Measurements from ENCODE around the gene MUSTN1. TPM values are rescaled to one million over a fixed set of nuclear protein-coding genes. Genes with fewer than 3 reads are reported as not detected.

MUSTN1 gene
- total RNA-seq, 1 donor from 2014 or later, result 4.1 TPM

DNA sequence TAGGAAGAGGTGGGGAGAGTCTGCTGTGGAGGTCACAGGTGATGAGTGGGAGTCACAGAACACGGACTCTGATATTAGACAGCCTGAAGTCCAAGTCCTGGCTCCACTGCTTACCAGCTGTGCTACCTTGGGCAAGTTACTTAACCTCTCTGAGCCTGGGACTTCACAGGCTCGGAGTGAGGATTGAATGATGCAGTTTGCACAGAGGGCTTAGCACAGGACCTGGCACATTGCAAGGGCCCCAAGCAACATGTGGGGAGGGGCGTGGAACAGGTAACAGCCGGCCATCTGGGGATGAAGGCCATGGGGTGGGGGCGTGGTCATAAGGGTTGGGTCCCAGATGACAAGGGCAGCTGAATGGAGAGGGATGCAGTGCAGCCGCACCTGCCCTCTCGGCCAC, 44.5 kb downstream of the MUSTN1 start:
- no peaks in the 10 kb centered on the region for H3K36me3 Mint-ChIP-seq (ENCODE audit: low read depth)
- H3K4me1 Mint-ChIP-seq, result peaks cover 20% of the 10 kb centered on the region
- H3K9me3 Mint-ChIP-seq, result no peaks in the 10 kb centered on the region
- DNase-seq (ENCODE audit: low read depth, low spot score), result no peak
- H3K4me3 Mint-ChIP-seq, result no peak overlapping the region
- TF ChIP-seq CTCF (conservative IDR thresholded peaks at IDR 0.05), result no peak
- H3K27ac Mint-ChIP-seq (ENCODE audit: unreplicated experiment), result peak overlapping the region; percentile 35
- H3K27me3 Mint-ChIP-seq (ENCODE audit: low read depth), result no peaks in the 10 kb centered on the region

GRCh38 chr3:52789746-52790040, 45.1 kb downstream of the MUSTN1 start:
- DNase-seq (ENCODE audit: low read depth, low spot score), result no peak
- H3K27ac Mint-ChIP-seq (ENCODE audit: unreplicated experiment), result no peak overlapping the region
- no peaks in the 10 kb centered on the region for H3K36me3 Mint-ChIP-seq (ENCODE audit: low read depth)
- no peaks in the 10 kb centered on the region for H3K27me3 Mint-ChIP-seq (ENCODE audit: low read depth)
- TF ChIP-seq CTCF (conservative IDR thresholded peaks at IDR 0.05), result no peak
- H3K4me3 Mint-ChIP-seq, result no peak overlapping the region
- H3K9me3 Mint-ChIP-seq, result no peaks in the 10 kb centered on the region
- peaks cover 17% of the 10 kb centered on the region for H3K4me1 Mint-ChIP-seq

GRCh38 chr3:52788890-52789745, 45.7 kb downstream of the MUSTN1 start:
- no peaks in the 10 kb centered on the region for H3K9me3 Mint-ChIP-seq
- no peaks in the 10 kb centered on the region for H3K36me3 Mint-ChIP-seq (ENCODE audit: low read depth)
- no peak for TF ChIP-seq CTCF (conservative IDR thresholded peaks at IDR 0.05)
- no peak overlapping the region for H3K4me3 Mint-ChIP-seq
- H3K4me1 Mint-ChIP-seq, result peaks cover 11% of the 10 kb centered on the region
- H3K27ac Mint-ChIP-seq (ENCODE audit: unreplicated experiment), result peak overlapping the region; percentile 94
- no peak for DNase-seq (ENCODE audit: low read depth, low spot score)
- no peaks in the 10 kb centered on the region for H3K27me3 Mint-ChIP-seq (ENCODE audit: low read depth)

DNA sequence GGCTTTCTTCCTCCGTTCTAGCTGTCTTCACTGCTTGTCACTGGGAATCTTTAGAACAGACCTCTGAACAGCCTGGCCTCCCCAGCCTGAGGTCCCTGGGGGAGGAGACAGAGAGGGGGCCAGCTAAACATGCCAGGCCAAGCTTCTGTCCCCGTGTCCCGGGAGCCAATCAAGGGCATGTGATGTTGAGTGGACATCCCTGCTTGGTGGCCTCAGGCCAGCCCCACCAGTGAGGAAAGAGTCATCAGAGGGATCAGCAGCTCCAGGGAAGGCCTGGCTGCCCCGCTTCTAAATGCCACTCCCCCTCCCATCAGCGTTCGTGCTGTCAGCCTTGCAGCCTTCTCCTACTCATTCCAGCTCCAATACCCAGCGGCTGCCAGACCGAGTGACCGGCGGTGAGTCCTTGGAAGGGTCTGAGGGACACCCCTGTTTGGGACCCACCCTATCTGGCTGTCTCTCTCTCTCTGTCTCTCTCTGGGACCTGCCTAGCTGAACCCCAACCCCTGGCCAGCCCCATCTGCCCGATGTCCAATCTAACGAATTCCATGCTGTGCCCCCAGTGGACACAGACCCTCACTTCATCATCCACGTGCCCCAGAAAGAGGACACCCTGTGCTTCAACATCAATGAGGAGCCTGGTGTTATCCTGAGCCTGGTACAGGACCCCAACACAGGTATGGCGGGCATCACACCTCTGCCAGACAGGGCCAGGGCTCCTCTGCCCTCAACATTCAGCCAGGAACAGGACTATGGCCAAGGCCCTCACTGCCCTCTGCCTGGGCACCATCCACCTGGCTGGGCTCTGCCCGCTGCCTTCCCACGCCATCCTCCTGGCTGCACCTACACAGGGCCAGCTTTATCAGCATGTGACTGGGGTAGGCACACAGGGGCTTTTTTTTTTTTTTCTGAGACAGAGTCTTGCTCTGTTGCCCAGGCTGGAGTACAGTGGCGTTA, 46.9 kb downstream of the MUSTN1 start:
- Mint-ChIP-seq H3K36me3 (ENCODE audit: low read depth) (no peaks in the 10 kb centered on the region), H3K27me3 (ENCODE audit: low read depth) (no peaks in the 10 kb centered on the region), H3K27ac (ENCODE audit: unreplicated experiment) (no peak overlapping the region), H3K9me3 (no peaks in the 10 kb centered on the region), H3K4me1 (peaks cover 7% of the 10 kb centered on the region), H3K4me3 (no peak overlapping the region)
- no peak for DNase-seq (ENCODE audit: low read depth, low spot score)
- TF ChIP-seq CTCF (conservative IDR thresholded peaks at IDR 0.05), result no peak

GRCh38 chr3:52787246-52787645, 47.6 kb downstream of the MUSTN1 start:
- Mint-ChIP-seq H3K27me3 (ENCODE audit: low read depth) (peaks cover 5% of the 10 kb centered on the region), H3K27ac (ENCODE audit: unreplicated experiment) (no peak overlapping the region), H3K4me1 (peaks cover 7% of the 10 kb centered on the region), H3K4me3 (no peak overlapping the region), H3K36me3 (ENCODE audit: low read depth) (no peaks in the 10 kb centered on the region), H3K9me3 (no peaks in the 10 kb centered on the region)
- TF ChIP-seq CTCF (conservative IDR thresholded peaks at IDR 0.05), result no peak
- no peak for DNase-seq (ENCODE audit: low read depth, low spot score)
